Vagina (tissue), 2 donors: ENCODE results near the gene KCTD20. TPM values are rescaled to one million over a fixed set of nuclear protein-coding genes. Genes with fewer than 3 reads are reported as not detected.

ENCODE experiments used
- DNase-seq, 2 donors: peaks; one replicate each; pipeline ENCODE4 v3.0.0-alpha.2; 2017; ENCODE audit errors: extremely low spot score in 2 of 2
- H3K27ac ChIP-seq: fragments of 200-600 bp; sonication (generic); one replicate; pipeline ENCODE4 v1.5.1; 2019
- H3K27me3 ChIP-seq: fragments of 200-600 bp; sonication (generic); one replicate; pipeline ENCODE4 v1.5.1; 2019
- H3K36me3 ChIP-seq, 2 donors: fragments of 200-600 bp; sonication (generic); one replicate each; pipeline ENCODE4 v1.5.1; 2017 to 2019
- H3K4me1 ChIP-seq: fragments of 200-600 bp; sonication (generic); one replicate; pipeline ENCODE4 v1.5.1; 2019
- H3K4me3 ChIP-seq, 2 donors: fragments of 200-600 bp; sonication (generic); 1 replicate in 1 of 2; 2 replicates in 1 of 2; pipeline ENCODE4 v1.5.1; 2016 to 2019
- H3K9me3 ChIP-seq: fragments of 200-600 bp; sonication (generic); one replicate; pipeline ENCODE4 v1.5.1; 2019
- POLR2A ChIP-seq, 2 donors: fragments of 450-650 bp; IDR thresholded peaks; one replicate each; pipeline ENCODE4 v1.6.1; 2017; ENCODE audit warnings: antibody characterized with exemption in 2 of 2, mild to moderate bottlenecking in 2 of 2, moderate library complexity in 2 of 2
- POLR2AphosphoS5 ChIP-seq, 2 donors: sonication (generic); formaldehyde crosslinking; IDR thresholded peaks; one replicate each; pipeline ENCODE4 v1.9.0; 2017; ENCODE audit warnings: antibody characterized with exemption in 2 of 2, mild to moderate bottlenecking in 2 of 2, low read depth in 1 of 2; ENCODE audit not compliant: insufficient read depth in 1 of 2
- intact Hi-C: fragments of 100-400 bp; cut with DNase I; formaldehyde crosslinking; loops from one replicate; pipeline ENCODE4 v1.15.1; 2023
- total RNA-seq: library from RNA; depleted of rRNA; stranded (reverse); fragments of >200 nt; gene quantifications from one replicate; pipeline ENCODE4 v1.2.3, GENCODE V29; 2016
- TF ChIP-seq, protein P1 (sequence below), 3 experiments: fragments of 450-650 bp in 2 of 3; fragments of 200-600 bp in 1 of 3; sonication (generic) in 1 of 3; IDR thresholded peaks; one replicate each; pipeline ENCODE4 v1.5.1; 2017 to 2019; ENCODE audit warnings: antibody characterized with exemption in 3 of 3, mild to moderate bottlenecking in 2 of 3, moderate library complexity in 2 of 3

The KCTD20 gene
- total RNA-seq, 1 donor from 2014 or later: 30.0 TPM

DNA sequence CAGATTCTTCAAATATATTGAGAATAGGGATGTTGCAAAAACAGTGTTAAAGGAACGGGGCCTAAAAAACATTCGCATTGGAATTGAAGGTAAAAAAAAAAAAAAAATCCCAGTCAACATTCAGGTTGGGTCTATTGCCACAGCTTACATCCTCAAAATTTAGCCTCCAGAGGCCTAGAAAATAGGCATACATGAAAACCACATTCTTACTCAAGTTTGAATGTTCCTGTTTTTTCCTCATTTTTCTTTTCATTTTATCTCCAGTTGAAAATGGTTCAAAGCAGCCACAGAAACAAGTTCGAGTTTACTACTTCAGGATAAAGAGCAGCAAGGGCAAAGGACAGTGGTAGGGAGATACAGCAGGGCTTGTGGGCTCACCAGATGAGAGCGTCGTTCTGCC, 41.9 kb downstream of the KCTD20 start:
- DNase-seq: no peak
- TF ChIP-seq, protein P1, sequence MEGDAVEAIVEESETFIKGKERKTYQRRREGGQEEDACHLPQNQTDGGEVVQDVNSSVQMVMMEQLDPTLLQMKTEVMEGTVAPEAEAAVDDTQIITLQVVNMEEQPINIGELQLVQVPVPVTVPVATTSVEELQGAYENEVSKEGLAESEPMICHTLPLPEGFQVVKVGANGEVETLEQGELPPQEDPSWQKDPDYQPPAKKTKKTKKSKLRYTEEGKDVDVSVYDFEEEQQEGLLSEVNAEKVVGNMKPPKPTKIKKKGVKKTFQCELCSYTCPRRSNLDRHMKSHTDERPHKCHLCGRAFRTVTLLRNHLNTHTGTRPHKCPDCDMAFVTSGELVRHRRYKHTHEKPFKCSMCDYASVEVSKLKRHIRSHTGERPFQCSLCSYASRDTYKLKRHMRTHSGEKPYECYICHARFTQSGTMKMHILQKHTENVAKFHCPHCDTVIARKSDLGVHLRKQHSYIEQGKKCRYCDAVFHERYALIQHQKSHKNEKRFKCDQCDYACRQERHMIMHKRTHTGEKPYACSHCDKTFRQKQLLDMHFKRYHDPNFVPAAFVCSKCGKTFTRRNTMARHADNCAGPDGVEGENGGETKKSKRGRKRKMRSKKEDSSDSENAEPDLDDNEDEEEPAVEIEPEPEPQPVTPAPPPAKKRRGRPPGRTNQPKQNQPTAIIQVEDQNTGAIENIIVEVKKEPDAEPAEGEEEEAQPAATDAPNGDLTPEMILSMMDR (IDR thresholded peaks at IDR 0.05): no peak
- TF ChIP-seq POLR2A (IDR thresholded peaks at IDR 0.05) (no peak), POLR2AphosphoS5 (IDR thresholded peaks at IDR 0.05; ENCODE audit: insufficient read depth in 1 of 2, low read depth in 1 of 2) (no peak)
- intact Hi-C loops: no loop called here
- peaks cover 0 to 52% of the 10 kb centered on the region in 2 donors for H3K36me3 ChIP-seq
- H3K4me1 ChIP-seq: no peaks in the 10 kb centered on the region
- H3K27ac ChIP-seq: no peak overlapping the region
- no peak overlapping the region for H3K4me3 ChIP-seq
- no peaks in the 10 kb centered on the region for H3K9me3 ChIP-seq
- H3K27me3 ChIP-seq: no peaks in the 10 kb centered on the region

DNA sequence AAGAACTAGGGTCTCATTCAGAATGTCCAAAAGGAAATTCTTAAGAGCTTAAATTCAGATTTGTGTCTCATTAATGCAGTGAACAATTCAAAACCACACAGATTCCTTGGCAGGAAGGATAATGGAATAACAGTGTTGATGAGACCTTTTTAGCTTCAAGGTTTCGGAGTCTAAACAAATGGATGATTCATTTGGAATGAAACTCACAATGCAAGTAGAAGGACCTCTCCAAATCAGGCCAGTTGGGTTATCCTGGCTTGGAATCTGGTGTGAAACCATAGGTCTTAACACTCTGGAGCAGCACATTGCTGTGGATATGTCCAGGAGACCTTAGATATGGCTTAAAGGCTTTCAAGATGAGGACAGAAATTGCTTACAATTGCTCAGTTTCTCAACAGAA, 44.9 kb downstream of the KCTD20 start:
- Histone ChIP-seq H3K27me3 (no peaks in the 10 kb centered on the region), H3K9me3 (no peaks in the 10 kb centered on the region), H3K4me1 (no peaks in the 10 kb centered on the region), H3K4me3 (no peak overlapping the region), H3K27ac (no peak overlapping the region), H3K36me3 (peaks cover 0 to 29% of the 10 kb centered on the region in 2 donors)
- TF ChIP-seq, protein P1 (IDR thresholded peaks at IDR 0.05): no peak
- TF ChIP-seq POLR2A (IDR thresholded peaks at IDR 0.05) (no peak), POLR2AphosphoS5 (IDR thresholded peaks at IDR 0.05; ENCODE audit: insufficient read depth in 1 of 2, low read depth in 1 of 2) (no peak)
- intact Hi-C loops: no loop called here
- DNase-seq: no peak

DNA sequence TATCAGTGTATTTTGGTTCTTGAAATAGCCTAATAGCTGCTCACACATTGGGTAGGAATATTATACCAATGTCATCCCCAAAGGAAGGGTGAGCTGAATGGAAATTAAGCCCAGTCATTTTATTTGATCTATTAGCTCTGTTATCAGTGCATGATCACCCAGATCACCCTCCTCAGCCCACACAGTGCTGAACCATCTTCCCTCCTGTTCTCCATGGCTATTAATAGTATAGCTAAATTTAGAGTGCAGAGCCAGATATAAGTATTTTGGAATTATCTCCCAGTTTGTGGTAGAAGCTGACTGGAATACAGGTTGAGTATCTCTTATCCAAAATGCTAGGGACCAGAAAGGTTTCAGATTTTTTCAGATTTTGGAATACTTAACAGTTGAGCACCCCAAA, 45.4 kb downstream of the KCTD20 start:
- intact Hi-C loops: no loop called here
- H3K27me3 ChIP-seq: no peaks in the 10 kb centered on the region
- H3K27ac ChIP-seq: no peak overlapping the region
- no peaks in the 10 kb centered on the region for H3K9me3 ChIP-seq
- no peaks in the 10 kb centered on the region for H3K4me1 ChIP-seq
- no peak for TF ChIP-seq POLR2A (IDR thresholded peaks at IDR 0.05)
- no peak overlapping the region for H3K4me3 ChIP-seq
- DNase-seq: no peak
- peaks cover 0 to 29% of the 10 kb centered on the region in 2 donors for H3K36me3 ChIP-seq

DNA sequence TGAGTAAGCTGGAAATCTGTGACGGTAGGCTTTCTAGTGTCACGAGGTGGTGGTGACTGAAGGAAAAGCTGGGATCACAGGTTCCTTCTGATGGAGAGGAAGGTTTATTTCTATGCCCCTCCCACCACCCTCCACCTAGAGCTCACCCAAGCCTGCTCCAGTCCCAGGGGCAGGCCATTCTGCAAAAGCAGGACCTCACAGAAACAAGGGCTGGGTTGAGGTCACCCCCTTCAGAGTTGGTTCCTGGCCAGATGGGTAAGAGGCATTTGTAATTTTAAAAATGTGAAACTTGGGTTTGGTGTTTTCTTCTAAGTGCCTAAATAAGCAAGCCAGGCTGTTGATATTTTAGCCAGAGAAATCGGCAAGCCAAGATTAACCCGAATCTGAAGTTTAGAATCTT, 46.6 kb downstream of the KCTD20 start:
- TF ChIP-seq POLR2AphosphoS5 (IDR thresholded peaks at IDR 0.05; ENCODE audit: insufficient read depth in 1 of 2, low read depth in 1 of 2) (no peak), POLR2A (IDR thresholded peaks at IDR 0.05) (no peak)
- TF ChIP-seq, protein P1 (IDR thresholded peaks at IDR 0.05): no peak
- Histone ChIP-seq H3K9me3 (no peaks in the 10 kb centered on the region), H3K27ac (no peak overlapping the region), H3K36me3 (peaks cover 0 to 30% of the 10 kb centered on the region in 2 donors), H3K4me3 (no peak overlapping the region), H3K4me1 (no peaks in the 10 kb centered on the region), H3K27me3 (no peaks in the 10 kb centered on the region)
- intact Hi-C loops: no loop called here
- no peak for DNase-seq

DNA sequence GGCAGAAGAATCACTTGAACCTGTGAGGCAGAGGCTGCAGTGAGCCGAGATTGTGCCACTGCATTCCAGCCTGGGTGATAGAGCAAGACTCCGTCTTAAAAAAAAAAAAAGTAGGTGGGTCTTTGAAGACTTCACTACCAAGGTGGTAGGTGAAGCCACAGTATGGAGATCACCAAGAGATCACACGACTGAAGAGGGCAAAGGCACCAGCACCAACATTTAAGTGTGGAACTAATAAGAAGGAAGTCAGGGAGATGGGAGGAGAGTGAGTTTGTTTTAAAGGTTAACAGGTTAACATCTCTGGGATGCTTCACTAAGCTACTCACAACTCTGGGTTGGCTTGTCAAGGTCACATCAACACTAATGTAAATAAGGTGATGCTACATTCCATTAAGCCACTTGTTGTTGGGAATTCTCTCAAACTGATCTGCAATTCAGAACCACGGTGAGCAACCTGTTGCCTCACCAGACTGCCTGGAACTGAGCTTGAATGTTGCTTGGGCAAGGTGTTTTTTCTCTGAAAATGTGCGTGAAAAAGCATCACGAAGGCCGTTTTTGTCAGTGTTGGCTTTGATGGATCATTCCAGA, 48.7 kb downstream of the KCTD20 start:
- TF ChIP-seq POLR2A (IDR thresholded peaks at IDR 0.05) (no peak), POLR2AphosphoS5 (IDR thresholded peaks at IDR 0.05; ENCODE audit: insufficient read depth in 1 of 2, low read depth in 1 of 2) (no peak)
- peaks cover 0 to 40% of the 10 kb centered on the region in 2 donors for H3K36me3 ChIP-seq
- no peak overlapping the region for H3K4me3 ChIP-seq
- intact Hi-C loops: no loop called here
- no peak for DNase-seq
- no peaks in the 10 kb centered on the region for H3K4me1 ChIP-seq
- no peaks in the 10 kb centered on the region for H3K9me3 ChIP-seq
- no peaks in the 10 kb centered on the region for H3K27me3 ChIP-seq
- no peak overlapping the region for H3K27ac ChIP-seq

DNA sequence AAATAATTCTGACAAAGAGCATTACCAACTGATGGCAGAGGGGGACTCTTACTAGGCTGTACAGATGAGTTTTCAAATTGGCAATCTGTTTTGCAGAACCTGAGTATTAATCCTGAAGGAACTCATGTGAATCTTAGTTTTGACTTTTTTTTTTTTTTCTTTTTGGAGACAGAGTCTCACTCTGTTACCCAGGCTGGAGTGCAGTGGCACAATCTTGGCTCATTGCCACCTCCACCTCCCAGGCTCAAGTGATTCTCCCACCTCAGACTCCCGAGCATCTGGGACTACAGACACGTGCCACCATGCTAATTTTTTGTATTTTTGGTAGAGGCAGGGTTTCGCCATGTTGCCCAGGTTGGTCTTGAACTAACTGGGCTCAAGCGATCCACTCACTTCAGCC, 49.3 kb downstream of the KCTD20 start:
- Histone ChIP-seq H3K27me3 (no peaks in the 10 kb centered on the region), H3K36me3 (peaks cover 0 to 43% of the 10 kb centered on the region in 2 donors), H3K27ac (no peak overlapping the region), H3K9me3 (no peaks in the 10 kb centered on the region), H3K4me3 (no peak overlapping the region), H3K4me1 (no peaks in the 10 kb centered on the region)
- intact Hi-C loops: no loop called here
- TF ChIP-seq, protein P1 (IDR thresholded peaks at IDR 0.05): no peak
- TF ChIP-seq POLR2A (IDR thresholded peaks at IDR 0.05) (no peak), POLR2AphosphoS5 (IDR thresholded peaks at IDR 0.05; ENCODE audit: insufficient read depth in 1 of 2, low read depth in 1 of 2) (no peak)
- no peak for DNase-seq
